ENCODE results near the gene CCDC187. TPM values are rescaled to one million over a fixed set of nuclear protein-coding genes. Genes with fewer than 3 reads are reported as not detected.

Gene CCDC187
- total RNA-seq, 1 donor from 2014 or later, result 0.69 TPM

- Mint-ChIP-seq H3K4me3 (no peak overlapping the region), H3K4me1 (peaks cover 16% of the 10 kb centered on the region), H3K9me3 (no peaks in the 10 kb centered on the region), H3K27ac (no peak overlapping the region), H3K27me3 (peaks cover 18% of the 10 kb centered on the region), H3K36me3 (ENCODE audit: low read depth) (peaks cover 26% of the 10 kb centered on the region)
- no peak for ATAC-seq (ENCODE audit: low read depth)
- ChIA-PET POLR2A (no interaction called here), CTCF (no interaction called here)
- intact Hi-C loops (cut with micrococcal nuclease), result no loop called here
- DNase-seq, result no peak
- TF ChIP-seq CTCF (IDR thresholded peaks at IDR 0.05), result no peak
Measured at GRCh38 chr9:136203408-136204144, 100.3 kb downstream of the CCDC187 start.

- Mint-ChIP-seq H3K27ac (no peak overlapping the region), H3K36me3 (ENCODE audit: low read depth) (peaks cover 21% of the 10 kb centered on the region), H3K4me3 (no peak overlapping the region), H3K4me1 (peaks cover 22% of the 10 kb centered on the region), H3K9me3 (no peaks in the 10 kb centered on the region), H3K27me3 (peaks cover 23% of the 10 kb centered on the region)
- POLR2A ChIA-PET, result interaction anchor here (1.5 kb wide), 1 partner anchor 23 kb away, joined by 4 read pairs; no protein-coding TSS in a partner anchor
- DNase-seq (no peak), ATAC-seq (ENCODE audit: low read depth) (no peak)
- CTCF ChIA-PET, result no interaction called here
- intact Hi-C loops (cut with micrococcal nuclease), result no loop called here
- no peak for TF ChIP-seq CTCF (IDR thresholded peaks at IDR 0.05)
Measured at GRCh38 chr9:136202454-136203407, 101.2 kb downstream of the CCDC187 start.

- Mint-ChIP-seq H3K27me3 (peaks cover 26% of the 10 kb centered on the region), H3K4me1 (peaks cover 21% of the 10 kb centered on the region), H3K27ac (no peak overlapping the region), H3K36me3 (ENCODE audit: low read depth) (peaks cover 12% of the 10 kb centered on the region), H3K4me3 (no peak overlapping the region), H3K9me3 (no peaks in the 10 kb centered on the region)
- DNase-seq (no peak), ATAC-seq (ENCODE audit: low read depth) (peak; percentile 53)
- CTCF ChIA-PET, result no interaction called here
- TF ChIP-seq CTCF (IDR thresholded peaks at IDR 0.05), result no peak
- POLR2A ChIA-PET, result interaction anchor here (1.5 kb wide), 1 partner anchor 23 kb away, joined by 4 read pairs; no protein-coding TSS in a partner anchor
- intact Hi-C loops (cut with micrococcal nuclease), result no loop called here
Measured at GRCh38 chr9:136201609-136202453, 102.1 kb downstream of the CCDC187 start.

GRCh38 chr9:136201174-136201573 is 102.7 kb downstream of the CCDC187 start:
- Mint-ChIP-seq H3K27me3 (peaks cover 31% of the 10 kb centered on the region), H3K27ac (no peak overlapping the region), H3K36me3 (ENCODE audit: low read depth) (peaks cover 6% of the 10 kb centered on the region), H3K4me1 (peaks cover 26% of the 10 kb centered on the region), H3K9me3 (no peaks in the 10 kb centered on the region), H3K4me3 (no peak overlapping the region)
- CTCF ChIA-PET, result no interaction called here
- POLR2A ChIA-PET, result interaction anchor here (1.5 kb wide), 1 partner anchor 24 kb away, joined by 4 read pairs; no protein-coding TSS in a partner anchor
- TF ChIP-seq CTCF (IDR thresholded peaks at IDR 0.05), result no peak
- DNase-seq, result no peak
- ATAC-seq (ENCODE audit: low read depth), result no peak
- intact Hi-C loops (cut with micrococcal nuclease), result no loop called here

All from activated B cell treated with CpG ODN at 0.5 μM for 24 hours (primary cell).